ENCODE measurements around the gene AGBL4. TPM values are rescaled to one million over a fixed set of nuclear protein-coding genes. Genes with fewer than 3 reads are reported as not detected.

Gene AGBL4
- total RNA-seq, 1 experiment from 2014 or later: not detected

GRCh38 chr1:49251019-49251784 lies 772.6 kb downstream of the AGBL4 start:
- POLR2A ChIA-PET: no interaction called here
- Histone ChIP-seq H3K9me2 (ENCODE audit: insufficient read depth) (no peaks in the 10 kb centered on the region), H3K36me3 (ENCODE audit: control insufficient read depth in 1 of 2, insufficient read depth in 2 of 2, low read length in 2 of 2) (no peaks in the 10 kb centered on the region), H4K20me1 (ENCODE audit: insufficient read depth) (no peaks in the 10 kb centered on the region), H3K4me1 (ENCODE audit: control insufficient read depth in 1 of 2, insufficient read depth in 2 of 2, low read length in 2 of 2) (no peaks in the 10 kb centered on the region), H3K27me3 (ENCODE audit: insufficient read depth, low read length) (no peaks in the 10 kb centered on the region), H3K4me2 (ENCODE audit: low read length) (no peak overlapping the region), H2AFZ (ENCODE audit: low read depth, low read length, poor library complexity, severe bottlenecking) (no peak overlapping the region), H3K9ac (ENCODE audit: low read length) (no peak overlapping the region), H3K27ac (ENCODE audit: low read depth, low read length) (no peak overlapping the region), H3K9me3 (ENCODE audit: control insufficient read depth in 1 of 2, insufficient read depth in 1 of 2, low read depth in 1 of 2, low read length in 2 of 2) (peaks cover 0 to 9% of the 10 kb centered on the region in 2 experiments; a peak in 2 of 4 replicates), H3K79me2 (ENCODE audit: insufficient read depth, low read length) (no peaks in the 10 kb centered on the region), H3K4me3 (replicated peaks in 1 of 2; ENCODE audit: low read depth in 1 of 2, low read length in 2 of 2) (no peak overlapping the region)
- ATAC-seq: no peak
- DNase-seq (ENCODE audit: low read depth, low spot score): no peak
- no peak for TF ChIP-seq SRF (IDR thresholded peaks at IDR 0.05; ENCODE audit: low read depth)
- RAD21 ChIA-PET (ENCODE audit: low non-redundant PET in 1 of 2, low total read pairs in 2 of 2, uncharacterized antibody in 2 of 2, unreplicated experiment in 2 of 2): no interaction called here
- CTCF ChIA-PET: no interaction called here
- intact Hi-C loops (cut with micrococcal nuclease): no loop called here
- no TSS peak for BruUV-seq (replicated peaks)

- ChIA-PET POLR2A (no interaction called here), CTCF (no interaction called here), RAD21 (ENCODE audit: low non-redundant PET in 1 of 2, low total read pairs in 2 of 2, uncharacterized antibody in 2 of 2, unreplicated experiment in 2 of 2) (no interaction called here)
- peaks cover 0 to 6% of the 10 kb centered on the region in 2 experiments; a peak in 3 of 4 replicates for H3K9me3 ChIP-seq (ENCODE audit: control insufficient read depth in 1 of 2, insufficient read depth in 1 of 2, low read depth in 1 of 2, low read length in 2 of 2)
- TF ChIP-seq SRF (IDR thresholded peaks at IDR 0.05; ENCODE audit: low read depth) (no peak), EZH2 (IDR thresholded peaks at IDR 0.05) (no peak), RAD21 (IDR thresholded peaks at IDR 0.05; ENCODE audit: low read depth) (no peak), TCF7L2 (IDR thresholded peaks at IDR 0.05; ENCODE audit: borderline replicate concordance, extremely low read depth, insufficient read depth, insufficient read length) (no peak), ZBTB33 (IDR thresholded peaks at IDR 0.05; ENCODE audit: extremely low read depth, insufficient replicate concordance, low read length) (no peak), ELF1 (IDR thresholded peaks at IDR 0.05; ENCODE audit: borderline replicate concordance, low read depth) (no peak), MAX (IDR thresholded peaks at IDR 0.05) (no peak), EGR1 (IDR thresholded peaks at IDR 0.05; ENCODE audit: low read depth) (no peak), ZNF274 (IDR thresholded peaks at IDR 0.05; ENCODE audit: low read depth, low read length) (no peak), SIN3A (IDR thresholded peaks at IDR 0.05; ENCODE audit: low read depth) (no peak), ATF3 (IDR thresholded peaks at IDR 0.05) (no peak), POLR2A (IDR thresholded peaks at IDR 0.05; ENCODE audit: borderline replicate concordance, extremely low read depth, insufficient read depth, insufficient read length) (no peak), EZH2phosphoT487 (IDR thresholded peaks at IDR 0.05; ENCODE audit: borderline replicate concordance) (no peak), CEBPB (IDR thresholded peaks at IDR 0.05; ENCODE audit: low read depth) (no peak), POLR2AphosphoS5 (IDR thresholded peaks at IDR 0.05; ENCODE audit: low read depth, low read length) (no peak), SP1 (IDR thresholded peaks at IDR 0.05; ENCODE audit: low read depth) (no peak), ZFX (IDR thresholded peaks at IDR 0.05) (no peak), JUND (IDR thresholded peaks at IDR 0.05) (no peak)
- intact Hi-C loops (cut with micrococcal nuclease): no loop called here
- H2AFZ ChIP-seq (ENCODE audit: low read depth, low read length, poor library complexity, severe bottlenecking): no peak overlapping the region
- BruUV-seq (replicated peaks): no TSS peak
- no peak for ATAC-seq
- no peak for DNase-seq (ENCODE audit: low read depth, low spot score)
- H3K27me3 ChIP-seq (ENCODE audit: insufficient read depth, low read length): no peaks in the 10 kb centered on the region
- no peaks in the 10 kb centered on the region for H4K20me1 ChIP-seq (ENCODE audit: insufficient read depth)
- no peaks in the 10 kb centered on the region for H3K4me1 ChIP-seq (ENCODE audit: control insufficient read depth in 1 of 2, insufficient read depth in 2 of 2, low read length in 2 of 2)
- no peak overlapping the region for H3K4me2 ChIP-seq (ENCODE audit: low read length)
- no peak overlapping the region for H3K4me3 ChIP-seq (replicated peaks in 1 of 2; ENCODE audit: low read depth in 1 of 2, low read length in 2 of 2)
- no peak overlapping the region for H3K27ac ChIP-seq (ENCODE audit: low read depth, low read length)
- H3K9ac ChIP-seq (ENCODE audit: low read length): no peak overlapping the region
- no peaks in the 10 kb centered on the region for H3K79me2 ChIP-seq (ENCODE audit: insufficient read depth, low read length)
- no peaks in the 10 kb centered on the region for H3K9me2 ChIP-seq (ENCODE audit: insufficient read depth)
- H3K36me3 ChIP-seq (ENCODE audit: control insufficient read depth in 1 of 2, insufficient read depth in 2 of 2, low read length in 2 of 2): no peaks in the 10 kb centered on the region
Observed at GRCh38 chr1:49240709-49241221, 783.0 kb downstream of the AGBL4 start.

All from HCT116 (cell line).